Measurements from ENCODE around the gene GOLGA8F. TPM values are rescaled to one million over a fixed set of nuclear protein-coding genes. Genes with fewer than 3 reads are reported as not detected.

Gene GOLGA8F
- total and polyA plus RNA-seq, 4 donors = not detected

Small RNAs within 50 kb of the gene (small RNA-seq; reads per million reads assigned to genes)
- gene AC091304.5 (ENCODE audit: low replicate concordance) (not detected), gene AC091304.6 (ENCODE audit: low replicate concordance) (not detected), gene AC091304.9 (ENCODE audit: low replicate concordance) (not detected), gene MIR4509-2 (ENCODE audit: low replicate concordance) (not detected), gene RN7SL238P (ENCODE audit: low replicate concordance) (not detected)

Other genes with a start within 250 kb of the GOLGA8F start
- 10 to 100 TPM; 57.5 to 76.0 TPM for gene HERC2, start 56.5 kb upstream of the GOLGA8F start, total RNA-seq
- gene HERC2, start 56.5 kb upstream of the GOLGA8F start, polyA plus RNA-seq = 10 to 100 TPM; 17.9 to 22.1 TPM
- not detected for gene GOLGA6L24, start 20.6 kb upstream of the GOLGA8F start, total RNA-seq
- not detected for gene GOLGA6L24, start 20.6 kb upstream of the GOLGA8F start, polyA plus RNA-seq
- gene GOLGA8G, start 154.3 kb downstream of the GOLGA8F start, total RNA-seq = not detected
- gene GOLGA8G, start 154.3 kb downstream of the GOLGA8F start, polyA plus RNA-seq = not detected
- not detected for gene GOLGA6L25, start 174.9 kb downstream of the GOLGA8F start, total RNA-seq
- not detected for gene GOLGA6L25, start 174.9 kb downstream of the GOLGA8F start, polyA plus RNA-seq

Measured in lung (tissue), 5 donors.